Measurements from ENCODE around the gene CCL28. TPM values are rescaled to one million over a fixed set of nuclear protein-coding genes. Genes with fewer than 3 reads are reported as not detected.
"Not testable (repeated sequence)": the region's sequence is repeated elsewhere in the genome, so short reads cannot be mapped to it uniquely, and the experiment has no call there.

CCL28 gene
- total RNA-seq, 1 experiment from 2014 or later = 1.4 TPM

GRCh38 chr5:43427306-43427705 is 15.1 kb upstream of the CCL28 start:
- Mint-ChIP-seq H3K27me3 (ENCODE audit: low read depth) (peaks cover 4% of the 10 kb centered on the region; the same call in 1 of the 2 replicates), H3K4me1 (peaks cover under 1% of the 10 kb centered on the region), H3K4me3 (no peak overlapping the region), H3K36me3 (no peaks in the 10 kb centered on the region; the same call in none of the 2 replicates), H3K27ac (no peak overlapping the region), H3K9me3 (peaks cover 16% of the 10 kb centered on the region)
- POLR2A ChIA-PET = no interaction called here
- CTCF ChIA-PET = no interaction called here
- TF ChIP-seq ZNF232 (CRISPR knock-in tag; IDR thresholded peaks at IDR 0.05) (no peak), ELF4 (CRISPR knock-in tag; IDR thresholded peaks at IDR 0.05; ENCODE audit: low read depth) (no peak), ZNF671 (CRISPR knock-in tag; IDR thresholded peaks at IDR 0.05) (no peak)
- DNase-seq (ENCODE audit: low spot score) = no peak
- no peak for ATAC-seq

- ChIA-PET CTCF (no interaction called here), POLR2A (no interaction called here)
- Mint-ChIP-seq H3K9me3 (peaks cover 16% of the 10 kb centered on the region), H3K27ac (no peak overlapping the region), H3K27me3 (ENCODE audit: low read depth) (peaks cover 4% of the 10 kb centered on the region; the same call in 1 of the 2 replicates), H3K4me3 (no peak overlapping the region), H3K36me3 (no peaks in the 10 kb centered on the region; the same call in none of the 2 replicates), H3K4me1 (no peaks in the 10 kb centered on the region)
- TF ChIP-seq, protein P1, sequence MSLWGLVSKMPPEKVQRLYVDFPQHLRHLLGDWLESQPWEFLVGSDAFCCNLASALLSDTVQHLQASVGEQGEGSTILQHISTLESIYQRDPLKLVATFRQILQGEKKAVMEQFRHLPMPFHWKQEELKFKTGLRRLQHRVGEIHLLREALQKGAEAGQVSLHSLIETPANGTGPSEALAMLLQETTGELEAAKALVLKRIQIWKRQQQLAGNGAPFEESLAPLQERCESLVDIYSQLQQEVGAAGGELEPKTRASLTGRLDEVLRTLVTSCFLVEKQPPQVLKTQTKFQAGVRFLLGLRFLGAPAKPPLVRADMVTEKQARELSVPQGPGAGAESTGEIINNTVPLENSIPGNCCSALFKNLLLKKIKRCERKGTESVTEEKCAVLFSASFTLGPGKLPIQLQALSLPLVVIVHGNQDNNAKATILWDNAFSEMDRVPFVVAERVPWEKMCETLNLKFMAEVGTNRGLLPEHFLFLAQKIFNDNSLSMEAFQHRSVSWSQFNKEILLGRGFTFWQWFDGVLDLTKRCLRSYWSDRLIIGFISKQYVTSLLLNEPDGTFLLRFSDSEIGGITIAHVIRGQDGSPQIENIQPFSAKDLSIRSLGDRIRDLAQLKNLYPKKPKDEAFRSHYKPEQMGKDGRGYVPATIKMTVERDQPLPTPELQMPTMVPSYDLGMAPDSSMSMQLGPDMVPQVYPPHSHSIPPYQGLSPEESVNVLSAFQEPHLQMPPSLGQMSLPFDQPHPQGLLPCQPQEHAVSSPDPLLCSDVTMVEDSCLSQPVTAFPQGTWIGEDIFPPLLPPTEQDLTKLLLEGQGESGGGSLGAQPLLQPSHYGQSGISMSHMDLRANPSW (CRISPR knock-in tag; conservative IDR thresholded peaks at IDR 0.05; ENCODE audit: low read depth) = no peak
- TF ChIP-seq SMAD3 (CRISPR knock-in tag; IDR thresholded peaks at IDR 0.05; ENCODE audit: borderline replicate concordance) = no peak
- DNase-seq (ENCODE audit: low spot score) (no peak), ATAC-seq (no peak)
Measured at GRCh38 chr5:43425983-43426382, 13.8 kb upstream of the CCL28 start.

- H3K36me3 Mint-ChIP-seq; H3K27ac Mint-ChIP-seq; H3K4me3 Mint-ChIP-seq; POLR2A ChIA-PET; H3K27me3 Mint-ChIP-seq (ENCODE audit: low read depth); ATAC-seq; CTCF ChIA-PET; DNase-seq (ENCODE audit: low spot score); H3K4me1 Mint-ChIP-seq: not testable (repeated sequence)
- H3K9me3 Mint-ChIP-seq = peaks cover 16% of the 10 kb centered on the region
Measured at GRCh38 chr5:43423086-43423485, 10.9 kb upstream of the CCL28 start.

GRCh38 chr5:43422143-43422542 is 10.0 kb upstream of the CCL28 start:
- no peak overlapping the region for H3K4me3 Mint-ChIP-seq
- DNase-seq (ENCODE audit: low spot score) (no peak), ATAC-seq (no peak)
- H3K27me3 Mint-ChIP-seq (ENCODE audit: low read depth) = peaks cover 4% of the 10 kb centered on the region; the same call in 1 of the 2 replicates
- H3K36me3 Mint-ChIP-seq = no peaks in the 10 kb centered on the region; the same call in none of the 2 replicates
- peaks cover 13% of the 10 kb centered on the region for H3K9me3 Mint-ChIP-seq
- H3K4me1 Mint-ChIP-seq = peaks cover 4% of the 10 kb centered on the region
- ChIA-PET POLR2A (interaction anchor here (0.6 kb wide), 1 partner anchor 107 kb away, joined by 3 read pairs; no protein-coding TSS in a partner anchor), CTCF (no interaction called here)
- H3K27ac Mint-ChIP-seq = no peak overlapping the region
- TF ChIP-seq, protein P2, sequence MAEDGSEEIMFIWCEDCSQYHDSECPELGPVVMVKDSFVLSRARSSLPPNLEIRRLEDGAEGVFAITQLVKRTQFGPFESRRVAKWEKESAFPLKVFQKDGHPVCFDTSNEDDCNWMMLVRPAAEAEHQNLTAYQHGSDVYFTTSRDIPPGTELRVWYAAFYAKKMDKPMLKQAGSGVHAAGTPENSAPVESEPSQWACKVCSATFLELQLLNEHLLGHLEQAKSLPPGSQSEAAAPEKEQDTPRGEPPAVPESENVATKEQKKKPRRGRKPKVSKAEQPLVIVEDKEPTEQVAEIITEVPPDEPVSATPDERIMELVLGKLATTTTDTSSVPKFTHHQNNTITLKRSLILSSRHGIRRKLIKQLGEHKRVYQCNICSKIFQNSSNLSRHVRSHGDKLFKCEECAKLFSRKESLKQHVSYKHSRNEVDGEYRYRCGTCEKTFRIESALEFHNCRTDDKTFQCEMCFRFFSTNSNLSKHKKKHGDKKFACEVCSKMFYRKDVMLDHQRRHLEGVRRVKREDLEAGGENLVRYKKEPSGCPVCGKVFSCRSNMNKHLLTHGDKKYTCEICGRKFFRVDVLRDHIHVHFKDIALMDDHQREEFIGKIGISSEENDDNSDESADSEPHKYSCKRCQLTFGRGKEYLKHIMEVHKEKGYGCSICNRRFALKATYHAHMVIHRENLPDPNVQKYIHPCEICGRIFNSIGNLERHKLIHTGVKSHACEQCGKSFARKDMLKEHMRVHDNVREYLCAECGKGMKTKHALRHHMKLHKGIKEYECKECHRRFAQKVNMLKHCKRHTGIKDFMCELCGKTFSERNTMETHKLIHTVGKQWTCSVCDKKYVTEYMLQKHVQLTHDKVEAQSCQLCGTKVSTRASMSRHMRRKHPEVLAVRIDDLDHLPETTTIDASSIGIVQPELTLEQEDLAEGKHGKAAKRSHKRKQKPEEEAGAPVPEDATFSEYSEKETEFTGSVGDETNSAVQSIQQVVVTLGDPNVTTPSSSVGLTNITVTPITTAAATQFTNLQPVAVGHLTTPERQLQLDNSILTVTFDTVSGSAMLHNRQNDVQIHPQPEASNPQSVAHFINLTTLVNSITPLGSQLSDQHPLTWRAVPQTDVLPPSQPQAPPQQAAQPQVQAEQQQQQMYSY (CRISPR knock-in tag; IDR thresholded peaks at IDR 0.05) = no peak
- TF ChIP-seq ELF4 (CRISPR knock-in tag; IDR thresholded peaks at IDR 0.05; ENCODE audit: low read depth) (no peak), ZNF425 (CRISPR knock-in tag; conservative IDR thresholded peaks at IDR 0.05) (no peak), SOX15 (CRISPR knock-in tag; IDR thresholded peaks at IDR 0.05) (no peak), E2F4 (CRISPR knock-in tag; IDR thresholded peaks at IDR 0.05; ENCODE audit: borderline replicate concordance, low read depth) (no peak), HMGA2 (CRISPR knock-in tag; IDR thresholded peaks at IDR 0.05) (no peak), ETV6 (CRISPR knock-in tag; IDR thresholded peaks at IDR 0.05) (no peak), ZNF671 (CRISPR knock-in tag; IDR thresholded peaks at IDR 0.05) (no peak)
- TF ChIP-seq, protein P1 (CRISPR knock-in tag; conservative IDR thresholded peaks at IDR 0.05; ENCODE audit: low read depth) = no peak
- TF ChIP-seq, protein P3, sequence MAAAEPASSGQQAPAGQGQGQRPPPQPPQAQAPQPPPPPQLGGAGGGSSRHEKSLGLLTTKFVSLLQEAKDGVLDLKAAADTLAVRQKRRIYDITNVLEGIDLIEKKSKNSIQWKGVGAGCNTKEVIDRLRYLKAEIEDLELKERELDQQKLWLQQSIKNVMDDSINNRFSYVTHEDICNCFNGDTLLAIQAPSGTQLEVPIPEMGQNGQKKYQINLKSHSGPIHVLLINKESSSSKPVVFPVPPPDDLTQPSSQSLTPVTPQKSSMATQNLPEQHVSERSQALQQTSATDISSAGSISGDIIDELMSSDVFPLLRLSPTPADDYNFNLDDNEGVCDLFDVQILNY (CRISPR knock-in tag; IDR thresholded peaks at IDR 0.05) = no peak
- TF ChIP-seq, protein P4, sequence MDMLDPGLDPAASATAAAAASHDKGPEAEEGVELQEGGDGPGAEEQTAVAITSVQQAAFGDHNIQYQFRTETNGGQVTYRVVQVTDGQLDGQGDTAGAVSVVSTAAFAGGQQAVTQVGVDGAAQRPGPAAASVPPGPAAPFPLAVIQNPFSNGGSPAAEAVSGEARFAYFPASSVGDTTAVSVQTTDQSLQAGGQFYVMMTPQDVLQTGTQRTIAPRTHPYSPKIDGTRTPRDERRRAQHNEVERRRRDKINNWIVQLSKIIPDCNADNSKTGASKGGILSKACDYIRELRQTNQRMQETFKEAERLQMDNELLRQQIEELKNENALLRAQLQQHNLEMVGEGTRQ (CRISPR knock-in tag; IDR thresholded peaks at IDR 0.05) = no peak

Data from WTC11 (cell line).